Measurements from ENCODE around the gene RHBDD1. TPM values are rescaled to one million over a fixed set of nuclear protein-coding genes. Genes with fewer than 3 reads are reported as not detected.
A peak's percentile ranks its signal among the peaks of the same experiment; 100 is the strongest.

RHBDD1 gene
- total RNA-seq, 1 donor, result 45.0 TPM

DNA sequence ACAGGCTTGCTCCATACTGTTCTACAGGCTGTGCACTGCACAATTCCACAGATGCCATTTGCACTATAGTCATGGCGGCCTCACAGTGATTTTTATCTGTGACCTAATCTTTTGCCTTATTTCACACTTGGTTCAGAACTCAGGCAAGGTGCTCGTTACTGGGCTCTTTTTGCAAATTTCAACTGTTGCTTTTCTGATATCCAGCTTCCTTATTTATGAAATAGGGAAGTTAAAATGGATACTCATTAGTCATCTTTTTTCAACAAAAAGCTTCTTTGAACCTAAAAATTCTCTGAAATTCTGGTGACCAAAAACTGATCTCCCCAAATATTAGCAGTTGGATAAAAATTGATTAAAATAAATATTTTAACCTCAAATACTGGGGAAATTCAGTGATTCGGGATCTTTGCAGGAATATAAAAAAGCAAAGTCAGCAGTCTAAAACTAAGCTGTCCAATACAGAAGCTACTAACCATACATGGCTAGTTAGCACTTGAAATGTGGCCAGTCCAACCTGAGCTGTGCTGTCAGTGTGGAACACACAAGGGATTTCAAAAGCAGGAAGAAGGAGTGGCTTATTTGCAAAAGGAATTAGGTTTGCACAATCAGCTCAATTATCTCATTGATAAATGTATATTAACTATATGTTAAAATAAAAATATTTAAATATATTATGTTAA, 193.7 kb downstream of the RHBDD1 start:
- TF ChIP-seq, protein P1, sequence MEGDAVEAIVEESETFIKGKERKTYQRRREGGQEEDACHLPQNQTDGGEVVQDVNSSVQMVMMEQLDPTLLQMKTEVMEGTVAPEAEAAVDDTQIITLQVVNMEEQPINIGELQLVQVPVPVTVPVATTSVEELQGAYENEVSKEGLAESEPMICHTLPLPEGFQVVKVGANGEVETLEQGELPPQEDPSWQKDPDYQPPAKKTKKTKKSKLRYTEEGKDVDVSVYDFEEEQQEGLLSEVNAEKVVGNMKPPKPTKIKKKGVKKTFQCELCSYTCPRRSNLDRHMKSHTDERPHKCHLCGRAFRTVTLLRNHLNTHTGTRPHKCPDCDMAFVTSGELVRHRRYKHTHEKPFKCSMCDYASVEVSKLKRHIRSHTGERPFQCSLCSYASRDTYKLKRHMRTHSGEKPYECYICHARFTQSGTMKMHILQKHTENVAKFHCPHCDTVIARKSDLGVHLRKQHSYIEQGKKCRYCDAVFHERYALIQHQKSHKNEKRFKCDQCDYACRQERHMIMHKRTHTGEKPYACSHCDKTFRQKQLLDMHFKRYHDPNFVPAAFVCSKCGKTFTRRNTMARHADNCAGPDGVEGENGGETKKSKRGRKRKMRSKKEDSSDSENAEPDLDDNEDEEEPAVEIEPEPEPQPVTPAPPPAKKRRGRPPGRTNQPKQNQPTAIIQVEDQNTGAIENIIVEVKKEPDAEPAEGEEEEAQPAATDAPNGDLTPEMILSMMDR (IDR thresholded peaks at IDR 0.05; ENCODE audit: insufficient read depth, low read length), result no peak
- no peak for DNase-seq (ENCODE audit: low read depth)
- no peak overlapping the region for H3K4me3 ChIP-seq (ENCODE audit: low read depth, low read length)

DNA sequence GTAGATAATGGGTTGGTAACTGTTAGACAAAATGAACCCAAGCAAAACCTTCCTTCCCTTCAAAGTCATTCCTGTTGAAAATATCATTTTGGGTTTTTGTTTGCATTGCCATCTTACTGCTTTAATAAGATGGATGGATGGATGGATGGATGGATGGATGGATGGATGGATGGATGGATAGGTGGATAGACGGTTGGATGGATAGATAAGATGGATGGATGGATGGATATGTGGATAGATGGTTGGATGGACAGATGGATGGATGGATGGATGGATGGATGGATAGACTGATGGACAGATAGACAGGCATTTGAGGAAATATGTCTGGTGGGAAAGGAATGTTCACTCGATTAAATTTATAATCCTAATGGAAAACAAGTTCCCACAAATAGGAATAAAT, 194.9 kb downstream of the RHBDD1 start:
- DNase-seq (ENCODE audit: low read depth), result no peak
- TF ChIP-seq, protein P1 (IDR thresholded peaks at IDR 0.05; ENCODE audit: insufficient read depth, low read length), result no peak
- H3K4me3 ChIP-seq (ENCODE audit: low read depth, low read length), result no peak overlapping the region

DNA sequence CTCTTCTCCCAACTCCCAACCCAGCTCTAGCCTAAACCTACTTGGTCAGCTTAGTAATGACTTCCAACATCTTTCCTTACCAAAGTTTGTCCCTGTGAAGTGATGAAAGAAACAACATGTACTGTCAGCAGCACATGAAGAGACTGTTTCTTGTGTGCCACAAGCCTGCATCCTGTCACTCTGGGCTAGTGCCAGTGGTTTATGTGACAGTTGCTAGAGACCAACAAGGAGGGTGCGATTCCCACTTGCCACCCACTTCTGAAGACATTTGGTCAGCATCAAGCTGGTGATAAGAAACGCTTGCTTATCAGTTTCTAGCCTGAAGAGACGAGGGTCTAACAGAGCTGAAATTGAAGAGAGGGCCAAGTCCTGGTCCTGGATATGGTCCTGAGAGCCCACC, 195.5 kb downstream of the RHBDD1 start:
- no peak overlapping the region for H3K4me3 ChIP-seq (ENCODE audit: low read depth, low read length)
- DNase-seq (ENCODE audit: low read depth), result no peak
- TF ChIP-seq, protein P1 (IDR thresholded peaks at IDR 0.05; ENCODE audit: insufficient read depth, low read length), result no peak

DNA sequence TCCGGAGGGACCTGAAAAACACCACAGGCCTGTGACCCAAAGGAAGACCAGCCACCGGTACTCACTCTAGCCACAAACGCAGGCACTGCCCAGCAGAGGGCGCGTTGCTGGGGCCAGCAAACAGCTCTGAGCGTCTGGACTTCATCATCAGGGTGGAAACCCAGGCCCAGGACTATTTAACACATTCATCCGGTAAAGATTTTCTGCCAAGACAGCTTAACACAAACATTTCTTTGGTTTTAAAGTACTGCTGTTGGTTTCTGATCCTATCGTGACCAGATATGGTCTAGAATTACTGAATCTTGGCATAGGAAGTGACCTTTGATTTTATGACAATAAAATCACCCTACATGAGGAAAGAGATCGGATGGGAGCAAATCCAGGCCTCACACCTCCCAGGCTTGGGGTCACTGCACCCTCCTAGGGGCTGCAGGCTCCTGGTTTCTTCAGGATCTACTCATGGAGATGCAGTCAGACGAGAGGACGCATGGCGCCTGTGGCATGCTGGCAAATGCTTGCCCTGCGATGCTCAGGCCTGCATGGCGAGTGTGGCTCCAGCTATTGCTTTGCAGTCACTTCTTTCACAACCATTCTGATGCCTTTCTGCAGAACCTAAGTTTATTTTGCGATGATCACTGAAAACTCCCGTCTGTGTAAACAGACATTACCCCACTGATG, 197.8 kb downstream of the RHBDD1 start:
- peak; percentile 81 for DNase-seq (ENCODE audit: low read depth)
- no peak overlapping the region for H3K4me3 ChIP-seq (ENCODE audit: low read depth, low read length)
- TF ChIP-seq, protein P1 (IDR thresholded peaks at IDR 0.05; ENCODE audit: insufficient read depth, low read length), result peak; percentile 82

DNA sequence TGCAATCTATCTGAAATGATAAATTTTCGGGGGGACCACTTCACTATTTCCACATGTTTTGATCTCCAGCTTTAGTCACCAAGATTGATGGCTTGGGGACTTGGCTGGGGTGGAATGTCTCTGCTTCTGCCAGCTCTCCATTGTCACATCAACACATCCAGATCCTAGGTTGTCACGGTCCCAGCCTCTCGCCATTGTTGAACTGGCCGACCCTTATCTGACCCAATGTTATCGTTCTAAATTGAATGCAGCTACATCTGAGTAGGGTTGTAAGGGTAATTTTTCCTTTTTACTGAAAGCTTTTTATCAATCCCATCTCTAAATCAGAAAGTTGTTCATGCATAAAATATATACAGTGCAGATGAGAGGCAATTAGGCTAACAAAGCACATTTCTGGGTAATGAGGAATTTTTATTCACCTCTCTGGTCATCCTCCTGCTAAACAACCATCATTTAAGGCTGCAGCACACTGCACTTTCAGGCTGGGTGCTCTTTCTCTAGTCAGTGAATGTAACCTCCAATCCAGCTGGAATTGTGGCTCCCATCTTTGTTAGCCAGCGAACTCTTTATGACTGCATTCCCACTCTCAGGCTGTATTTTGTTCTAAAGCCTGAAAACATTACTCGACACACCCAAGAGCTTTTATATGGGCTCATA, 200.0 kb downstream of the RHBDD1 start:
- TF ChIP-seq, protein P1 (IDR thresholded peaks at IDR 0.05; ENCODE audit: insufficient read depth, low read length), result no peak
- DNase-seq (ENCODE audit: low read depth), result peak; percentile 63
- H3K4me3 ChIP-seq (ENCODE audit: low read depth, low read length), result no peak overlapping the region

DNA sequence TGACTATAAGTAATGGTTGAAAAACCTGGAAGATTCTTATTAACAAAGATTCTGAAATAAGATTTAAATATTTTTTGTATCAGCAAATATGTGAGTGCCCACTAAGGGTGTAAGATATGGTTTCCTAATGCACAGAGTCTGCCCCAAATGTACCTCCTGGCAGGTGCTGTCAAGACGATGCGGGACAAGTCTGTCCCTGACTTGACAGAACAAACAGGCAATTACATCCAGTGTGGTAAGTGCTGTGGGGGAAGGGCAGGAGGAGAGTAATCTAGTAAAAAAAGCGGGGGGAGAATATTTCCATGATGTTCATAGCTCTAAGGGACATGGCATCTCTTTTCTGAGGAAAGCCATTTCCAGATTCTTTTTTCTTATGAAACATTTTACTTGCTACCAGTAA, 200.7 kb downstream of the RHBDD1 start:
- H3K4me3 ChIP-seq (ENCODE audit: low read depth, low read length), result no peak overlapping the region
- TF ChIP-seq, protein P1 (IDR thresholded peaks at IDR 0.05; ENCODE audit: insufficient read depth, low read length), result no peak
- no peak for DNase-seq (ENCODE audit: low read depth)

Measured in fibroblast of the aortic adventitia (primary cell).